ENCODE results near the gene NLRC3. TPM values are rescaled to one million over a fixed set of nuclear protein-coding genes. Genes with fewer than 3 reads are reported as not detected.

NLRC3 gene
- total RNA-seq, 1 donor from 2014 or later = 0.04 TPM

- no peaks in the 10 kb centered on the region for H3K36me3 ChIP-seq (ENCODE audit: control insufficient read depth, insufficient read depth, low read length)
- H3K27me3 ChIP-seq (ENCODE audit: control insufficient read depth, insufficient read depth, low read length) = no peaks in the 10 kb centered on the region
- TF ChIP-seq CTCF (IDR thresholded peaks at IDR 0.05; ENCODE audit: insufficient read depth, low read length, poor library complexity, severe bottlenecking) = no peak
- H3K4me3 ChIP-seq (ENCODE audit: low read depth, low read length) = no peak within 1 kb of the TSS
- DNase-seq (ENCODE audit: low read depth) = no peak
Measured at GRCh38 chr16:3495176-3495575, 82.0 kb downstream of the NLRC3 start, which contains the start of gene C16orf90. C16orf90 (minus strand) TSS chr16:3495489; CDS start chr16:3495421, 68 bp downstream.

- no peak overlapping the region for H3K4me3 ChIP-seq (ENCODE audit: low read depth, low read length)
- no peak for TF ChIP-seq CTCF (IDR thresholded peaks at IDR 0.05; ENCODE audit: insufficient read depth, low read length, poor library complexity, severe bottlenecking)
- DNase-seq (ENCODE audit: low read depth) = no peak
Measured at GRCh38 chr16:3494386-3494973, 82.7 kb downstream of the NLRC3 start.

DNA sequence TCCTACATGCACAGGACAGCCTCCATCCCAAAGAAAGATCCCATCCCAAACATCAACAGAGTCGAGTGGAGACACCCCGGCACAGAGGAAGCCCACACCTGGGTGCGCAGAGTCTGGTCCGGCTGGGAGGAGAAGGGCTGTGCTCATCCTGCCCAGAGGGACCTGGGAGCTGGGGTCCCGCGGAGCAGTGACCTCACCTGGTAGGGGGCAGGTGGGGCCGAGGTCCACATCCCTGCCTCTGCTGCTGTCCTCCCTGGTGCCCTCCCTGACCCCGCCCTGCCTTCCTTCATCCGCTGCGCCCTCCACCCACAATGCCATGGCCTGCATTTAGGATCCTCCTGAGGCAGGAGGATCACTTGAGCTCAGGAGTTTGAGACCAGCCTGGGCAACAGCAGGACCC lies 84.8 kb downstream of the NLRC3 start:
- Histone ChIP-seq H3K4me3 (ENCODE audit: low read depth, low read length) (no peak overlapping the region), H3K36me3 (ENCODE audit: control insufficient read depth, insufficient read depth, low read length) (no peaks in the 10 kb centered on the region), H3K27me3 (ENCODE audit: control insufficient read depth, insufficient read depth, low read length) (no peaks in the 10 kb centered on the region)
- DNase-seq (ENCODE audit: low read depth) = no peak
- no peak for TF ChIP-seq CTCF (IDR thresholded peaks at IDR 0.05; ENCODE audit: insufficient read depth, low read length, poor library complexity, severe bottlenecking)

More at GRCh38 chr16:3494386-3494973, 82.7 kb downstream of the NLRC3 start:
- Histone ChIP-seq H3K36me3 (ENCODE audit: control insufficient read depth, insufficient read depth, low read length) (no peaks in the 10 kb centered on the region), H3K27me3 (ENCODE audit: control insufficient read depth, insufficient read depth, low read length) (no peaks in the 10 kb centered on the region)

- TF ChIP-seq CTCF (IDR thresholded peaks at IDR 0.05; ENCODE audit: insufficient read depth, low read length, poor library complexity, severe bottlenecking) = no peak
- DNase-seq (ENCODE audit: low read depth) = no peak
- H3K27me3 ChIP-seq (ENCODE audit: control insufficient read depth, insufficient read depth, low read length) = no peaks in the 10 kb centered on the region
- H3K4me3 ChIP-seq (ENCODE audit: low read depth, low read length) = no peak overlapping the region
- H3K36me3 ChIP-seq (ENCODE audit: control insufficient read depth, insufficient read depth, low read length) = no peaks in the 10 kb centered on the region
Measured at GRCh38 chr16:3490911-3491629, 86.1 kb downstream of the NLRC3 start.

Other genes starting within 250 kb of the NLRC3 start
- 0.08 TPM in 1 of 2 replicates, not detected in the other for gene OR2C1, start 221.5 kb downstream of the NLRC3 start, total RNA-seq
- gene ZSCAN32, start 176.4 kb downstream of the NLRC3 start, total RNA-seq = 8.1 and 12.0 TPM in 2 replicates
- gene ZNF174, start 176.2 kb downstream of the NLRC3 start, total RNA-seq = 8.0 and 12.2 TPM in 2 replicates
- 1.7 and 2.9 TPM in 2 replicates for gene ZNF597, start 133.9 kb downstream of the NLRC3 start, total RNA-seq
- gene NAA60, start 133.7 kb downstream of the NLRC3 start, total RNA-seq = 27.1 and 30.7 TPM in 2 replicates
- gene C16orf90, start 81.9 kb downstream of the NLRC3 start, total RNA-seq = not detected in 2 replicates
- 20.6 and 20.9 TPM in 2 replicates for gene CLUAP1, start 76.4 kb downstream of the NLRC3 start, total RNA-seq
- gene SLX4, start 34.2 kb upstream of the NLRC3 start, total RNA-seq = 6.4 and 7.7 TPM in 2 replicates
- 13.4 and 18.6 TPM in 2 replicates for gene DNASE1, start 77.3 kb upstream of the NLRC3 start, total RNA-seq
- 94.3 and 144 TPM in 2 replicates for gene TRAP1, start 140.1 kb upstream of the NLRC3 start, total RNA-seq

All from kidney epithelial cell (primary cell).